Fibroblast of skin of right quadriceps (primary cell): ENCODE results near the gene NT5DC4.

Source experiments
- DNase-seq: peaks from one replicate; pipeline ENCODE4 v3.0.0-alpha.2; 2013

Gene NT5DC4

GRCh38 chr2:112788653-112789052 lies 67.8 kb downstream of the NT5DC4 start:
- DNase-seq, result no peak
